GM13976 (cell line): ENCODE results near the gene TCEANC2.

Experiments used
- DNase-seq: peaks from one replicate; pipeline ENCODE4 v3.0.0; 2012; ENCODE audit warnings: low spot score
- in situ Hi-C: fragments of 300-500 bp; cut with MboI; formaldehyde crosslinking; loops from one replicate; pipeline ENCODE4 v1.12.0; 2022; ENCODE audit warnings: low sequenced_read_pairs, mixed read lengths, inconsistent platforms; ENCODE audit not compliant: unreplicated experiment
- TF ChIP-seq, protein P1 (sequence below): IDR thresholded peaks from 2 replicates; pipeline ENCODE4 v1.5.1; 2012; ENCODE audit warnings: borderline replicate concordance, mild to moderate bottlenecking; ENCODE audit not compliant: insufficient read depth; ENCODE audit errors: extremely low read depth, missing control alignments, control extremely low read depth

The TCEANC2 gene

DNA sequence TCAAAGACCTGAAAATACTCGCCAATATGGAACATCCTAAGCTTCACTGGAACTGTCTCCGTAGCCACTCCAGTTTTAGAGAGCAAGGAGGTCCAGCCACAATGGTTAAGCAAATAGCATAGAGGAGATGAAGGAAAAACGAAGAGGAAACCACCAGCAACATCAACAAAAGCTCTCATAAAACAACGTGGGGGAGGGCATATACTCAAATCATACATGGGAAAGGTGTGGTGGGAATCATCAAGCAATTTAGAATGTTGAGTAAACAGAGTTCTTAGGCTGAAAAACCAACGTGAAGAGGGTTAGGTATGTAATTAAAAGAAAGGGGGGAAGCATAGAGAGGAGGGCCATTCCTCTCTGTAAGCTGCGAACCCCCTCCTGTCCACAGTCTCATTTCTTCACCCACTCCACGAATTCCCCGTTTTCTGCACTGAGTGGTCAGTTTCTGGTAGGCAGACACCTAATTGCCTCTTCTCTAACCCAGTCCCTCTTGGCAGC, 1.4 kb upstream of the TCEANC2 start:
- peak; percentile 6 for DNase-seq
- in situ Hi-C loops = no loop called here
- TF ChIP-seq, protein P1, sequence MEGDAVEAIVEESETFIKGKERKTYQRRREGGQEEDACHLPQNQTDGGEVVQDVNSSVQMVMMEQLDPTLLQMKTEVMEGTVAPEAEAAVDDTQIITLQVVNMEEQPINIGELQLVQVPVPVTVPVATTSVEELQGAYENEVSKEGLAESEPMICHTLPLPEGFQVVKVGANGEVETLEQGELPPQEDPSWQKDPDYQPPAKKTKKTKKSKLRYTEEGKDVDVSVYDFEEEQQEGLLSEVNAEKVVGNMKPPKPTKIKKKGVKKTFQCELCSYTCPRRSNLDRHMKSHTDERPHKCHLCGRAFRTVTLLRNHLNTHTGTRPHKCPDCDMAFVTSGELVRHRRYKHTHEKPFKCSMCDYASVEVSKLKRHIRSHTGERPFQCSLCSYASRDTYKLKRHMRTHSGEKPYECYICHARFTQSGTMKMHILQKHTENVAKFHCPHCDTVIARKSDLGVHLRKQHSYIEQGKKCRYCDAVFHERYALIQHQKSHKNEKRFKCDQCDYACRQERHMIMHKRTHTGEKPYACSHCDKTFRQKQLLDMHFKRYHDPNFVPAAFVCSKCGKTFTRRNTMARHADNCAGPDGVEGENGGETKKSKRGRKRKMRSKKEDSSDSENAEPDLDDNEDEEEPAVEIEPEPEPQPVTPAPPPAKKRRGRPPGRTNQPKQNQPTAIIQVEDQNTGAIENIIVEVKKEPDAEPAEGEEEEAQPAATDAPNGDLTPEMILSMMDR = no peak

DNA sequence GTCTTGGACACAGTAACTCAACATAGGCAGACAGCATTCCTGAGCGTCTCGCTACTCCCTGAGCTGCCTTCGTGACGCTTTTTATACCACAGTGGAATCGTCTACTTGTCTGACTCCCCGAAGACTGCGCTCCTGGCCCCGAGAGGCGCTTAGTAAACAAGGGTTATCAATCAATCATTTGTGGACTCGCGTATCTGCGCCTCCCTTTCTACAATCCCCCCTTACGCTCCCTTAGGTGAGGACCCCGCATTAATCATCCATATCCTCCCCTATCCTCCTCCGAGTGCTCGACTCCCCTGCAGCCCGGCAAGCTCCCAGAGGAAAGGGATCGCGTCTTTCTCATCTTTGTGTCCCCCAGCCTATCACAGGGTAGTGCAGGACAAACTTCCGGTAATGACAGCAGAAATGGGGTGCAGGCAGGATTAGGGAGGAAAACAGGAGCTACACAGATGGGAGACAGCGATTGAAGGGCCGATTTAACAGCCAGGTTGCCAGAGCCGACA, 926 bp upstream of the TCEANC2 start:
- DNase-seq = peak; percentile 60
- TF ChIP-seq, protein P1 = no peak
- in situ Hi-C loops = no loop called here

DNA sequence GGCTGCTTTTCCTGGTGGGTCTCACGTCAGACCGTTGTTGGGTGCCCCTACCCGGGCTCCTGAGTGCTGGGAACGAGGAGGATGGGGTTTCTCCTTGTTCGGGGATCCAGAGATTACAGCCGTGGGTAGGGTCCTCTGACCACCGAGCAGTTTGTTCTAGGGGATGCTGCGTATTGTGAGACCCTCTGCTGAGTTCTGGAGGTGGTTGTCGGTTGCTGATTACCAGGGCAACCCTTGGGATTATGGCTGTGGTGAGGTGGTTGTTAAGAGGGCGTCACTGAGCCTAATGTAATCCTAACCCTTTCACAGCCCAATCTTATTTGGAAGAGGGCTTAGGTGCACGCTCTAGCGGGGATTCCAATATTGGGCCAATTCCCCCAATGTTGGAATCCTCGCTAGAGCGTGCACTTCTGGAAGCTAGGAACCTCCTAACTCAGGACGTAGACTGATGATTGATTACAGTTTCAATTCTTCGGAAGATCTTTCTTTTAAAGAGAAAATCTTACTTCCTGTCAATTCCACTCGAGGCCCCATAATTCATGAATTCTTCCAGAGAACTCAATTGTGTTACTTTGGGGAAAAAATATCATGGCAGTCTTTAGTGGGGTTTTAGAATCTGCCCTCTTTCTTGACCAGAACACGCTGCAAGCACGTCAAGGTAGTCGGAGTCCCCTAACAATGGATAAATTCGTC, 483 bp downstream of the TCEANC2 start:
- in situ Hi-C loops = no loop called here
- peak; percentile 14 for DNase-seq
- TF ChIP-seq, protein P1 = no peak

DNA sequence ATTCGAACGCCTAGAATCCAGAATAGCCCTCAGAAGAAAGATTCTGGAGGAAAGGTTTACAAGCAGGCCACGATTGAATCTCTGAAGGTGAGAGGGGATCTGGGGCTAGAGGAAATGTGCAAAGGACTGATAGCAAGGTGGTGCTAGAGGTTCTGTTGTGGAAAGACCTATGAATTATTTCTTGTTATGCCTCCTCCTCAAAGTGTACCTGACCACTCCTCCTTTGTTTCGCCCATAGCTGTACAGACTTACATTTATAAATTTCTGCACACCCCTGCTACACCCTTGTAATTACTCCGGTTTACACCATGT, 986 bp downstream of the TCEANC2 start:
- in situ Hi-C loops = no loop called here
- DNase-seq = peak; percentile 30
- TF ChIP-seq, protein P1 = peak; percentile 18

DNA sequence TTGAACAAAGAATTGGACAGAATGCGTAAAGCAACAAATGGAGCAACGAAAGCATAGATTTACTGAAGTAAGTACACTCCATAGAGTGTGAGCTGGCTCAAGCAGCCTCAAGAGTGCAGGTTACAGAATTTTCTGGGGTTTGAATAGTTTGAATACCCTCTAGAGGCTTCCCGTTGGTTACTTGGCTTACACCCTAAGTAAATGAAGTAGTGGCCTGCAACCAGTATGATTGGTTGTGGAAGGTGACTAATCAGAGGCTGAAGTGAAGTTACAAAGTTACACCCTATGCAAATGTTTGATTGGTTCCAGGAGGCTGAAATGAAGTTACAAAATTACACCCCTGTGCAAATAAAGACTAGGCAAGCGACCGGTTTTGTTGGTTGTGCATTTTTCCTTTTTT, 10.9 kb downstream of the TCEANC2 start:
- no peak for DNase-seq
- in situ Hi-C loops = no loop called here
- TF ChIP-seq, protein P1 = no peak

DNA sequence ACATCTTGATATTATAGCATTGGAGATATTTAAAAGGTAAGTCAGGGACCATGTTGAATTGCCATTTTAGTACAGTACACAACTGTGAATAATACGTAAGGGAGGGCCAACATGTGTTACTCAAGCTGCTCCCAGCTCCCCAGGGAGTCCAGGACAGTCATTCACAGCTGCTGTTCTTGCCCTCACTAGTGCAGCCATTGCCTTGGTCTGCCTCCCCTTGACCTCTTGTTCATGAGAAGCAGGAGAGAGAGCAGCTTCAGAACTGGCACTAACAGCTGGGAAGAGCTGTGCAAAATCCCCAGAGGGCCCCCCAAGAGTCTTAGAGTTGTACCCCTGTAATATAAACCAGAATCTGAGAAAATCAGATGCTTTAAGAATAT, 16.4 kb downstream of the TCEANC2 start:
- in situ Hi-C loops = no loop called here
- DNase-seq = no peak
- TF ChIP-seq, protein P1 = no peak

DNA sequence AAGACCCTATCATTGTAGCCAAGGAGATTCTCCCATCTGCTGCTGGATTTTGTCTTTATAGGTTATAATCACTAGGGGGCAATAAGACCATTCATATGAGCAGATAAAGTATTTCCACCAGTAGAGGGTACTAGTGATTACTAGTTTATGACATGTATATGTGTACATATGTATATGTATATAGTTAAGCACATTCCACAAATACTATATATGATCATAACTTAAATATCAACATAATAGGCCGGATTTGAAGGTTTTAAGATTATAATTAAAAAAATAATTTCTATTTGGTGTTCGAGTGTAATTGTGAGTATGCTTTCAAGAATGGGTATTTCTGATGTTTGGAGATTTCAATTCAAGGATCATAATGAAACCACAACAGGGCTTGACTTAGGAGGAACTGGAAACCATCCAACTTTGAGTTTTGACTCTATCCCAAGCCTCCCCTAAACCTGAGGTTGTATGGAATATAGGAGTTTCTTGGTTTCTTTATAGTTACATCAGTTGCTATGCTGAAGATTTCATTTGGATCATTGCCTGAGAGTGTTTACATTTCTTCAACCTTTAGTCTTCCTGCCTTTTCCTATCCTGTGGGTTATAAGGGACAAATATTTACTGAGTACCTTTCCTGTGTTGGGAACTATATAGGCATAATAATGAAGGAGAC, 16.9 kb downstream of the TCEANC2 start:
- in situ Hi-C loops = no loop called here
- peak; percentile 67 for DNase-seq
- TF ChIP-seq, protein P1 = peak; percentile 54
